Hepatocyte (in vitro differentiated cells): ENCODE results near the gene GSN.

Experiments
- EZH2 ChIP-seq: fragments of 200-600 bp; sonication (generic); IDR thresholded peaks from 2 replicates; pipeline ENCODE4 v1.6.1; 2016; ENCODE audit warnings: antibody characterized with exemption, mild to moderate bottlenecking, borderline replicate concordance
- EZH2phosphoT487 ChIP-seq: fragments of 200-600 bp; sonication (generic); IDR thresholded peaks from one replicate; pipeline ENCODE4 v1.6.1; 2018; ENCODE audit warnings: antibody characterized with exemption, mild to moderate bottlenecking, low read depth, moderate library complexity; ENCODE audit not compliant: unreplicated experiment, severe bottlenecking
- TF ChIP-seq, protein P1 (sequence below): fragments of 200-600 bp; sonication (generic); IDR thresholded peaks from 2 replicates; pipeline ENCODE4 v1.5.1; 2016; ENCODE audit warnings: antibody characterized with exemption, mild to moderate bottlenecking; ENCODE audit not compliant: poor library complexity

- TF ChIP-seq, protein P1, sequence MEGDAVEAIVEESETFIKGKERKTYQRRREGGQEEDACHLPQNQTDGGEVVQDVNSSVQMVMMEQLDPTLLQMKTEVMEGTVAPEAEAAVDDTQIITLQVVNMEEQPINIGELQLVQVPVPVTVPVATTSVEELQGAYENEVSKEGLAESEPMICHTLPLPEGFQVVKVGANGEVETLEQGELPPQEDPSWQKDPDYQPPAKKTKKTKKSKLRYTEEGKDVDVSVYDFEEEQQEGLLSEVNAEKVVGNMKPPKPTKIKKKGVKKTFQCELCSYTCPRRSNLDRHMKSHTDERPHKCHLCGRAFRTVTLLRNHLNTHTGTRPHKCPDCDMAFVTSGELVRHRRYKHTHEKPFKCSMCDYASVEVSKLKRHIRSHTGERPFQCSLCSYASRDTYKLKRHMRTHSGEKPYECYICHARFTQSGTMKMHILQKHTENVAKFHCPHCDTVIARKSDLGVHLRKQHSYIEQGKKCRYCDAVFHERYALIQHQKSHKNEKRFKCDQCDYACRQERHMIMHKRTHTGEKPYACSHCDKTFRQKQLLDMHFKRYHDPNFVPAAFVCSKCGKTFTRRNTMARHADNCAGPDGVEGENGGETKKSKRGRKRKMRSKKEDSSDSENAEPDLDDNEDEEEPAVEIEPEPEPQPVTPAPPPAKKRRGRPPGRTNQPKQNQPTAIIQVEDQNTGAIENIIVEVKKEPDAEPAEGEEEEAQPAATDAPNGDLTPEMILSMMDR: no peak
- TF ChIP-seq EZH2 (no peak), EZH2phosphoT487 (no peak)
These were observed 4.5 kb downstream of the GSN start for GRCh38 chr9:121272401-121272948.
